ENCODE results near the gene PRM2. TPM values are rescaled to one million over a fixed set of nuclear protein-coding genes. Genes with fewer than 3 reads are reported as not detected.

The PRM2 gene
- total RNA-seq, 1 donor from 2014 or later: not detected

- intact Hi-C loops (cut with DNase I): loop anchor here (5.0 kb wide), 1 partner anchor 278 kb away; no protein-coding TSS in a partner anchor
- TF ChIP-seq, protein P1, sequence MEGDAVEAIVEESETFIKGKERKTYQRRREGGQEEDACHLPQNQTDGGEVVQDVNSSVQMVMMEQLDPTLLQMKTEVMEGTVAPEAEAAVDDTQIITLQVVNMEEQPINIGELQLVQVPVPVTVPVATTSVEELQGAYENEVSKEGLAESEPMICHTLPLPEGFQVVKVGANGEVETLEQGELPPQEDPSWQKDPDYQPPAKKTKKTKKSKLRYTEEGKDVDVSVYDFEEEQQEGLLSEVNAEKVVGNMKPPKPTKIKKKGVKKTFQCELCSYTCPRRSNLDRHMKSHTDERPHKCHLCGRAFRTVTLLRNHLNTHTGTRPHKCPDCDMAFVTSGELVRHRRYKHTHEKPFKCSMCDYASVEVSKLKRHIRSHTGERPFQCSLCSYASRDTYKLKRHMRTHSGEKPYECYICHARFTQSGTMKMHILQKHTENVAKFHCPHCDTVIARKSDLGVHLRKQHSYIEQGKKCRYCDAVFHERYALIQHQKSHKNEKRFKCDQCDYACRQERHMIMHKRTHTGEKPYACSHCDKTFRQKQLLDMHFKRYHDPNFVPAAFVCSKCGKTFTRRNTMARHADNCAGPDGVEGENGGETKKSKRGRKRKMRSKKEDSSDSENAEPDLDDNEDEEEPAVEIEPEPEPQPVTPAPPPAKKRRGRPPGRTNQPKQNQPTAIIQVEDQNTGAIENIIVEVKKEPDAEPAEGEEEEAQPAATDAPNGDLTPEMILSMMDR (IDR thresholded peaks at IDR 0.05): no peak
These were observed 26.0 kb downstream of the PRM2 start for GRCh38 chr16:11250091-11250785.

DNA sequence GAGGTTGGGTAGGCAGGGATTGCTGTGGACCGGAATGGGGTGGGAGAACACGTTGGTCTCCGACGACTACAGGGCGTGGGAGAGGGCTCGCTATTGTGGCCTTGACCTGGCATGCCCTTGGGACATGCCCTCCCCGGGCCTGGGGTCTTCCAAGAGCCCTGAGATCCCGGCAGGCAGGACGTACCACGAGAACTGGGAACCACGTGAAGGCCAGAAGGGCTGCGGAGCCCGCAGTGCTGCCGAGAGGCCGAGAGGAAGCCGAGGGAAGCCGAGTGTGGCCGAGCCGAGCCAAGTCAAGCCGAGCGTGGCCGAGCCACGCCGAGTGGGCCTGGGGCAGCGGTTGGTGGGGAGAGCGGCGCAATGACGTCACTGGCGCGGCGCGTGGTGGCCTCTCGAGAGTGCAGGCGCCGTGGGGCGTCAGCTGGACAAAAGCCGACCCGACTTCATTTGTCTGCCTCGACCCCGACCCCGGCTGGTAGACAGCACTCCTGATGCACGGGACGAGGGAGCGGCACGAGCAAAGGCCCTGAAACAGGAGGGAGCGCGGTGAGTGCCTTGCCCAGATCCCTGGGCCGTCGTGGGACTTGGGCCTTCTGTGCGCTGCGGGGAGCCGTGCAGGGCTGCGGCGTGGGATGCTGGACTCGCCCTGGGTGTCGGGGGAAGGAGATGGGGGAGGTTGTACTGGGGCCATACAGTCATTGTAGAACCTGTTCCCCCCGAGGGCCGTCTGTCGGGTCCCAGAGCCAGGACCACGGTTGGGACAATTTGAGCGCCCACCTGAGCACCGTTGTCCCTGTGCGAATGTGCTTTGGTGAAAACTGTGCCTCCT lies 26.8 kb downstream of the PRM2 start:
- Histone ChIP-seq H3K27ac (no peak overlapping the region), H3K36me3 (peaks cover 2% of the 10 kb centered on the region), H3K9me3 (no peaks in the 10 kb centered on the region), H3K4me1 (peaks cover 11% of the 10 kb centered on the region), H3K27me3 (no peaks in the 10 kb centered on the region), H3K4me3 (no peak overlapping the region)
- peak; percentile 8 for ATAC-seq
- DNase-seq: no peak
- TF ChIP-seq, protein P1 (IDR thresholded peaks at IDR 0.05): no peak
- intact Hi-C loops (cut with DNase I): loop anchor here (5.0 kb wide), 1 partner anchor 277 kb away; no protein-coding TSS in a partner anchor

More at GRCh38 chr16:11250091-11250785, 26.0 kb downstream of the PRM2 start:
- Histone ChIP-seq H3K4me1 (peaks cover 13% of the 10 kb centered on the region), H3K27ac (no peak overlapping the region), H3K27me3 (no peaks in the 10 kb centered on the region), H3K4me3 (no peak overlapping the region), H3K36me3 (peaks cover 5% of the 10 kb centered on the region), H3K9me3 (no peaks in the 10 kb centered on the region)
- no peak for DNase-seq
- no peak for ATAC-seq

DNA sequence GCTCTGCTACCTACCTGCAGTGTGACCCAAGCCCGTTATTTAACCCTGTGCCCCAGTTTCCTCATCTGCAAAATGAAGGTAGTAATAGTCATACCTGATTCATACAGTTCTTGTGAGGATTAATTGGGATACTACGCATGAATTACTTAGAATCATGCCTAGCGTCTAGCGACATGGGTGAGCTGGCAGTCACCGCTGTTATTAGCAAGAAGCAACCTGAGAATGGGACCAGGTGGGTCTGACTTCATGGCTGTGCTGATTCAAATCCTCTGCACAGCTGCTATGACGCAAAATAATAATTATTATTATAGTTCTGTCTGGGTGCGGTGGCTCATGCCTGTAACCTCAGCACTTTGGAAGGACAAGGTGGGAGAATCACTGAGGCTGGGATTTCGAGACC lies 28.1 kb downstream of the PRM2 start:
- no peak for DNase-seq
- Histone ChIP-seq H3K4me3 (no peak overlapping the region), H3K36me3 (no peaks in the 10 kb centered on the region), H3K27me3 (no peaks in the 10 kb centered on the region), H3K9me3 (no peaks in the 10 kb centered on the region), H3K27ac (no peak overlapping the region), H3K4me1 (peaks cover 3% of the 10 kb centered on the region)
- TF ChIP-seq, protein P1 (IDR thresholded peaks at IDR 0.05): no peak
- ATAC-seq: no peak
- intact Hi-C loops (cut with DNase I): no loop called here

- Histone ChIP-seq H3K9me3 (no peaks in the 10 kb centered on the region), H3K27me3 (no peaks in the 10 kb centered on the region), H3K36me3 (no peaks in the 10 kb centered on the region), H3K4me3 (no peak overlapping the region), H3K4me1 (no peaks in the 10 kb centered on the region), H3K27ac (no peak overlapping the region)
- intact Hi-C loops (cut with DNase I): no loop called here
- no peak for DNase-seq
- TF ChIP-seq, protein P1 (IDR thresholded peaks at IDR 0.05): no peak
- no peak for ATAC-seq
These were observed 30.3 kb downstream of the PRM2 start for GRCh38 chr16:11245988-11246387.

DNA sequence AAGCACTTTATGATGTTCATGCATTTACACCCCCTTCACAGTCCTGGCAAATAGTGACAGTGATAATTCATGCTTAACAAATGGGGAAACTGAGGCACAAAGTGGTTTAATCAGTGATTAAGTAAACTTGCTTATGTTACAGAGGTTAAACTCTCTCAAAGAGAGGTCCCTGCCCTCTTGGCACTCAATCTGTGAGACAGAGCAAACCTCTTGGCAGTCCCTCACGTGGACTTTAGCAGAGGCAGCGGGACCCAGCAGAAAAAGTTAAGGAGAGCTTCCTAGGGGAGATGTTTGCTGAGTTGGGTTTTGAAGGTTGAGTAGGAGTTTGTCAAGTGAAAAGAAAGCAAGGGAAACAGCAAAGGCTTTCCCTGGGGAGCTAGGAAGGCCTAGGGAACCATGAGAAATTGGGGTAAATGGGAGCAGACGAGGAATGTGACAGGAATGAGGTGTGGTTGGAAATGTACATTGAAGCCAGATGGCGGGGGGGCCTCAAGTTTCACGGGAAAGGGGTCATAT lies 31.0 kb downstream of the PRM2 start:
- no peak overlapping the region for H3K4me3 ChIP-seq
- DNase-seq (no peak), ATAC-seq (no peak)
- H3K4me1 ChIP-seq: no peaks in the 10 kb centered on the region
- intact Hi-C loops (cut with DNase I): no loop called here
- H3K27me3 ChIP-seq: no peaks in the 10 kb centered on the region
- H3K36me3 ChIP-seq: no peaks in the 10 kb centered on the region
- H3K9me3 ChIP-seq: no peaks in the 10 kb centered on the region
- H3K27ac ChIP-seq: no peak overlapping the region
- TF ChIP-seq, protein P1 (IDR thresholded peaks at IDR 0.05): no peak
